ENCODE measurements around the gene ANKLE1.

Gene ANKLE1

DNA sequence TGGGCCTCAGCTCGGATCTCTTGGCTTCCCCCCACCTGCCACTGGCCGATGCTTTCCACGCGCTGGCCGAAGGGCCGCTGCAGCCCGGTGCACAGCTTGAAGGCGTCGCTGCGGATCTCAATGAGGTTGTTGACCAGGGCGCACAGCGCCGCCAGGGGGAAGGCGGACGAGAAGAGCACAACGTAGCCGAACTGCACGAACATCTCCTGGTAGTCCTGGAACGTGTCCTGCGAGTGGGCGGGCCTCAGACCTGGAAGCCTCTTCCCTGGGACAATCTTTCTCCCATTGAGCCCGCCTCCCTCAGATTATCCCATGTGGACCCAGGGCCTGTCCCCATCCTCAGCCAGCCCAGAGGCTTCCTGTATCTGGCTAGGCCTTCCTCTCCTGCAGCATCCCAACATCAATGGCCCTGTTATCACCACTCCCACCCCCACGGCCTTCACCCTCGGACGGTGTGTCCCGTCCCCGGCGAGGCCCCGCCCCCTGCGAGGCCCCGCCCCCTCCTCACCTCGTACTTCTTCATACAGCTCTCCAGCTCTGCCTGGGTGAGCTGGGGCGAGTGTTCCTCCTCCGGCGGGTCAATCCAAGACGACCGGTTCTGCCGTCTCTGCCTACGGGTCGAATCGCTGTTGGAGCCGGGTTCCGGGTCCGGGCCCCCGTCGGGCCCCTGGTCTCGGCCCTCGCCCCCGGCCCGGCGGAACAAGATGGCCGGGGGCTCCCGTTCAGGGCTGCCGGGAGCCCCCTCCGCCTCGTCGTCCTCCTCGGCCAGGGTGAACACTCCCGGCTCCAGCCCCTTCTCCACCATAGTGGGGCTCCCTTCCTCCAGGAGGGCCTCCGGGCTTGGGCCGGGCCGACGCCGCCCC, 46.2 kb downstream of the ANKLE1 start:
- peak; percentile 40 for DNase-seq

GRCh38 chr19:17328517-17329365, 47.0 kb downstream of the ANKLE1 start:
- no peak for DNase-seq

- no peak for DNase-seq
Measured at GRCh38 chr19:17329366-17330261, 47.9 kb downstream of the ANKLE1 start.

- DNase-seq, result no peak
Measured at GRCh38 chr19:17330262-17331044, 48.8 kb downstream of the ANKLE1 start.

- no peak for DNase-seq
Measured at GRCh38 chr19:17331045-17331558, 49.4 kb downstream of the ANKLE1 start.

DNA sequence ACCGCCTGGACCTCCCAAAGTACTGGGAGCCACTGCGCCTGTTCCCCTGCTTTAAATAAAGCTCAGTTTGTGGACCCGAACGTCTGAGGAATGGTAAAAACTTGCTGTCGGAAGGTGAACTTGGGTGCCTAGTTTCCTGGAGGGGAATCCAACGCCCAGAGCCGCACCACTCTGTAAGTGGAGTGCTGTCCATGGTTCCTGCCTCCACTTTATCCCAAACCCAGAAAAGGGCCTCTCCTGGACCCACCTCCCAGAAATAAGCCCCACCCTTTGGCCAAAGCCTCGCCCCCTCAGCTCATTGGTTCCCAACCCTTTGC, 50.6 kb downstream of the ANKLE1 start:
- DNase-seq, result no peak

- DNase-seq, result peak; percentile 93
Measured at GRCh38 chr19:17332677-17333581, 51.2 kb downstream of the ANKLE1 start.

GRCh38 chr19:17333611-17334413, 52.1 kb downstream of the ANKLE1 start:
- DNase-seq, result peak; percentile 56

DNA sequence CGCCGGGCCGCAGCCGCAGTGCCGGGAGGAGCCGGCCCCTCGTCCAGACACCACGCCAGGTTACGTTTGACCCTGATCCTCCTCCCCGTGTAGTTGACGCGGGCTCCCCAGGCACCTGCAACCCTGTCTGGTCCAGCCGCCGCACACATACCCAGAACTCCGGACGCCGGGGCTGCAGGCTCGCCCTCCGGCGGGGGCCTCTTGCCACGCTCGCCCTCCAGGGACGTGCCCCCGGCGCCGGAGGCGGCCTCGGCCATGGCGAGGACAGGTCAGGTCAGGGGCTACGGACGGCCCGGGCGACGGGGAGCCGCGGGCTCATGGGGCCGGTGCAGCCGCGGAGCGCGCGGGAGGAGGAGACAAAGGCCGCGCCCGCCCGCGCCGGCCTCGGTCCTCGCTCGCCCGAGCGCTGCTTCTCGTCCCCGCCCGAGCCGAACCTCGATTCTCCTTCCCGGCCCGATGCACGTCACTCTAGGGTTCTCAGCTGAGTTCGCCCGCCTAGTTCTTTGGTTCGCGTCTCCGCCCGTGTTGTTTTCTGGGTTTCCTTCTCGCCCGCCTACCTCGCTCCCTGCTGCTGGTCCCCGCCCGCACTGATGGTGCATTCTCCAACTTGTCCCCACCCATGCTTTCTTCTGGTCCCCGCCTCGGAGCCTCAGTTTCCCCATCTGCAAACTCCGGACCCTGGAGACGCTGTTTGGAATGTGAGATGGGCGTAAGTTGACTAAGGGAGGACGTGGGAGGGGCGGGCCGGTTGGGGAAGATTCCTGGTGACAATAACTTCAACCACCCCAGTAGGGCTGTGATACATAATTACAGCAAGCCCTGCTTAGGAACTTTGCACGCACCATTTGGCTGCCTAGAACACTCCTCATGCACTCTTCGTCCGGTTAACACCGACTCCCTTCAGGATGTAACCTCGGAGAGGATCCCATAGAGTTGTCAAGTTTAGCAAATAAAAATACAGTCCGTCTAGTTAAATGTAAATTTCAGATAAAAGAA, 53.0 kb downstream of the ANKLE1 start, which contains the start of gene ANO8:
TSS of gene ANO8 (minus strand) at position 442 of the 996 bp plus-strand sequence. CDS start at position 257, 185 bp downstream.
- DNase-seq, result peak; percentile 99

DNA sequence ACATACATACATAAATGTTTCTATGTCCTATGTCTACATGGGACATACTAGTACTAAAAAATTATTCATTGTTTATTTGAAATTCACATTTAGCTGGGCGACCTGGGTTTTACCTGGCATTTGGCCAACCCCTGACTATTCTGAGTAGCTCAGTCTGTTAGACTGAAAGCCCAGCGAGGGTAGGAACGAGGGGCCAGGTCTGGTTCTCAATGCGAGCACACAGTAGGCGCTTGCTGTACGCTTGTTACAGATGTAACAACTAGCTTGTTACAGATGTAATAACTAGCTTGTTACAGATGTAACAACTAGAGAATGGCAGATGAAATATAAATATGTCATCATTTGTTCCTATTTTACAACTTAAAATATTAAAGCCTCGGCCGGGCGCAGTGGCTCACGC, 53.9 kb downstream of the ANKLE1 start:
- no peak for DNase-seq
